K562 (cell line): ENCODE data around the gene HPCAL1. TPM values are rescaled to one million over a fixed set of nuclear protein-coding genes. Genes with fewer than 3 reads are reported as not detected.

ENCODE experiments used
- CEBPB ChIP-seq: fragments of 450-650 bp; IDR thresholded peaks from 2 replicates; pipeline ENCODE4 v1.6.1; 2016; ENCODE audit warnings: missing genetic modification characterization, missing compliant biosample characterization
- CREB3L1 ChIP-seq: fragments of 450-650 bp; IDR thresholded peaks from 2 replicates; pipeline ENCODE4 v1.6.1; 2014; ENCODE audit warnings: low read depth, mild to moderate bottlenecking, moderate library complexity, borderline replicate concordance
- CREM ChIP-seq: IDR thresholded peaks from 2 replicates; pipeline ENCODE4 v1.6.1; 2014; ENCODE audit warnings: antibody characterized with exemption, low read depth
- DMBX1 ChIP-seq: fragments of 250-450 bp; sonication (Bioruptor Pico); IDR thresholded peaks from 2 replicates; pipeline ENCODE4 v1.8.0; 2022; ENCODE audit warnings: inconsistent platforms, mild to moderate bottlenecking, moderate library complexity, borderline replicate concordance
- FOXM1 ChIP-seq, 2 experiments: fragments of 450-650 bp in 1 of 2; sonication (generic) in 1 of 2; formaldehyde crosslinking in 1 of 2; IDR thresholded peaks; 2 replicates each; pipeline versions ENCODE4 v1.6.1 to v1.9.0; 2017 to 2022; ENCODE audit warnings: low read depth in 2 of 2, mild to moderate bottlenecking in 2 of 2, missing genetic modification reagents in 1 of 2, moderate library complexity in 1 of 2
- GTF2E2 ChIP-seq: fragments of 200-800 bp; sonication (Bioruptor generic); IDR thresholded peaks from 2 replicates; pipeline ENCODE4 v1.6.1; 2016; ENCODE audit warnings: missing genetic modification characterization, missing compliant biosample characterization
- KDM1A ChIP-seq, 2 experiments: fragments of 450-650 bp; IDR thresholded peaks; 2 replicates each; pipeline ENCODE4 v1.6.1; 2016; ENCODE audit warnings: mild to moderate bottlenecking in 2 of 2
- MYC ChIP-seq, 2 experiments: fragments of 250-450 bp in 1 of 2; sonication (Bioruptor Pico) in 1 of 2; IDR thresholded peaks; 2 replicates each; pipeline versions ENCODE4 v1.5.1 to v1.6.1; 2012 to 2021; ENCODE audit warnings: low read depth in 2 of 2, borderline replicate concordance in 1 of 2, improper control_type of control experiment in 1 of 2, low read length in 1 of 2, mild to moderate bottlenecking in 1 of 2, moderate library complexity in 1 of 2
- POLR2H ChIP-seq: IDR thresholded peaks from 2 replicates; pipeline ENCODE4 v1.6.1; 2016; ENCODE audit warnings: missing genetic modification characterization, low read depth, mild to moderate bottlenecking, control low read depth, missing compliant biosample characterization, moderate library complexity
- PURB ChIP-seq: sonication (generic); formaldehyde crosslinking; IDR thresholded peaks from 2 replicates; pipeline ENCODE4 v1.9.0; 2021; ENCODE audit warnings: low read depth, mild to moderate bottlenecking, missing genetic modification reagents
- SAP30 ChIP-seq: fragments of 200-600 bp; sonication (generic); IDR thresholded peaks from 2 replicates; pipeline ENCODE4 v1.6.1; 2012; ENCODE audit warnings: borderline replicate concordance, low read depth, mild to moderate bottlenecking, moderate library complexity, low read length, control low read depth, inconsistent platforms; ENCODE audit not compliant: insufficient read depth, poor library complexity, severe bottlenecking
- STAT6 ChIP-seq: sonication (generic); formaldehyde crosslinking; IDR thresholded peaks from 2 replicates; pipeline ENCODE4 v1.8.1; 2023; ENCODE audit warnings: mild to moderate bottlenecking, missing genetic modification reagents
- TSC22D4 ChIP-seq: fragments of 450-650 bp; IDR thresholded peaks from 2 replicates; pipeline ENCODE4 v1.6.1; 2016; ENCODE audit warnings: missing genetic modification characterization, missing biosample characterization, control low read depth
- ZBTB9 ChIP-seq: fragments of 450-650 bp; formaldehyde crosslinking; IDR thresholded peaks from 2 replicates; pipeline ENCODE4 v1.4.0; 2020; ENCODE audit warnings: mild to moderate bottlenecking, moderate library complexity
- ZC3H8 ChIP-seq: fragments of 450-650 bp; IDR thresholded peaks from 2 replicates; pipeline ENCODE4 v1.6.1; 2017
- ZFPM2 ChIP-seq: fragments of 250-450 bp; sonication (Bioruptor Pico); IDR thresholded peaks from 2 replicates; pipeline ENCODE4 v1.5.1; 2022; ENCODE audit warnings: mild to moderate bottlenecking
- ZNF644 ChIP-seq: fragments of 200-800 bp; sonication (Bioruptor generic); IDR thresholded peaks from 2 replicates; pipeline ENCODE4 v1.6.1; 2016; ENCODE audit warnings: low read depth, missing genetic modification characterization, missing compliant biosample characterization
- ZNF76 ChIP-seq: fragments of 250-450 bp; sonication (Bioruptor Pico); IDR thresholded peaks from 2 replicates; pipeline ENCODE4 v1.4.0; 2020; ENCODE audit warnings: mild to moderate bottlenecking, moderate library complexity, borderline replicate concordance
- polyA plus RNA-seq, 8 experiments: library from polyadenylated mRNA; depleted of rRNA in 4 of 8; stranded (reverse) in 5 of 8; unstranded in 3 of 8; fragments of >200 nt; fragmentation: Nextera tagmentation in 2 of 8; fragmentation: Illumina TruSeq in 1 of 8; extraction: Ambion mirVana in 2 of 8; extraction: Trizol in 1 of 8; gene quantifications; 2 replicates each; pipeline versions ENCODE4 v1.2.1 to v1.2.3, GENCODE V29; 2011 to 2014; ENCODE audit warnings: inconsistent platforms in 1 of 8, missing spikeins in 1 of 8
- total RNA-seq, 7 experiments: library from RNA; depleted of rRNA in 6 of 7; stranded (reverse); fragments of >200 nt in 6 of 7; fragmentation: Illumina TruSeq in 2 of 7; extraction: Trizol in 2 of 7; gene quantifications; 2 replicates each; pipeline versions ENCODE4 v1.2.1 to v1.2.3, GENCODE V29; 2011 to 2021; ENCODE audit warnings: low replicate concordance in 1 of 7
- TF ChIP-seq, protein P1 (sequence below), 2 experiments: fragments of 250-450 bp in 1 of 2; fragments of 450-650 bp in 1 of 2; sonication (Bioruptor Pico) in 1 of 2; IDR thresholded peaks; 2 replicates each; pipeline versions ENCODE4 v1.6.1 to v1.8.0; 2016 to 2021; ENCODE audit warnings: mild to moderate bottlenecking in 2 of 2, moderate library complexity in 2 of 2, missing compliant biosample characterization in 1 of 2, missing genetic modification characterization in 1 of 2

Gene HPCAL1
- total and polyA plus RNA-seq, 9 of the 15 experiments (the other 6 are each of a cell fraction or from before 2014, with no cell fraction given), result 2.7 to 65.5 (median 23.9) TPM

GRCh38 chr2:10447895-10448575 is 145.3 kb downstream of the HPCAL1 start, which contains the start of gene ODC1 (continued):
- TF ChIP-seq TSC22D4 (tag), result no peak
- peak; percentile 87 for TF ChIP-seq SAP30
- TF ChIP-seq DMBX1 (CRISPR knock-in tag), result no peak
- peak; percentile 93; the same call in 1 of the 2 replicates for TF ChIP-seq GTF2E2 (tag)
- TF ChIP-seq KDM1A (IDR thresholded peaks at IDR 0.05), result peak in 1 of 2 experiments; percentile 16; a peak in 1 of 4 replicates
- no peak for TF ChIP-seq PURB (CRISPR knock-in tag)
- peak; percentile 96 for TF ChIP-seq POLR2H (tag)
- peak; percentile 71; the same call in 1 of the 2 replicates for TF ChIP-seq CREB3L1
- TF ChIP-seq ZBTB9, result peak; percentile 83
- TF ChIP-seq, protein P1, sequence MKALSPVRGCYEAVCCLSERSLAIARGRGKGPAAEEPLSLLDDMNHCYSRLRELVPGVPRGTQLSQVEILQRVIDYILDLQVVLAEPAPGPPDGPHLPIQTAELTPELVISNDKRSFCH (CRISPR knock-in tag; IDR thresholded peaks at IDR 0.05), result no peak
- TF ChIP-seq, protein P1 (tag; IDR thresholded peaks at IDR 0.05), result no peak; the same call in none of the 2 replicates
- TF ChIP-seq ZFPM2, result peak; percentile 34; the same call in 1 of the 2 replicates
- TF ChIP-seq ZNF644 (tag), result 0 out of 2 replicates have a peak, but pooled peaks have one; percentile 23
- no peak for TF ChIP-seq STAT6 (CRISPR knock-in tag)
- no peak for TF ChIP-seq ZC3H8
- no peak for TF ChIP-seq CEBPB (tag)
- no peak for TF ChIP-seq ZNF76 (CRISPR knock-in tag)
- TF ChIP-seq MYC (IDR thresholded peaks at IDR 0.05; ENCODE audit: low read depth, low read length), result peak; percentile 96
- no peak for TF ChIP-seq MYC (CRISPR knock-in tag; IDR thresholded peaks at IDR 0.05; ENCODE audit: borderline replicate concordance, low read depth)
- TF ChIP-seq CREM, result peak; percentile 48; the same call in 1 of the 2 replicates
- no peak for TF ChIP-seq FOXM1 (IDR thresholded peaks at IDR 0.05; ENCODE audit: low read depth)
- TF ChIP-seq FOXM1 (CRISPR knock-in tag; IDR thresholded peaks at IDR 0.05; ENCODE audit: low read depth), result peak; percentile 69; the same call in 1 of the 2 replicates
